Stimulated activated CD8-positive, alpha-beta memory T cell treated with anti-CD3 and anti-CD28 coated beads, Interleukin-4, amount 100 ng/mL, for 24 hours (primary cell): ENCODE measurements around the gene PKNOX2.

Source experiments
- DNase-seq: peaks from one replicate; pipeline ENCODE4 v3.0.0-alpha.2; 2020; ENCODE audit warnings: low read depth

Gene PKNOX2

DNA sequence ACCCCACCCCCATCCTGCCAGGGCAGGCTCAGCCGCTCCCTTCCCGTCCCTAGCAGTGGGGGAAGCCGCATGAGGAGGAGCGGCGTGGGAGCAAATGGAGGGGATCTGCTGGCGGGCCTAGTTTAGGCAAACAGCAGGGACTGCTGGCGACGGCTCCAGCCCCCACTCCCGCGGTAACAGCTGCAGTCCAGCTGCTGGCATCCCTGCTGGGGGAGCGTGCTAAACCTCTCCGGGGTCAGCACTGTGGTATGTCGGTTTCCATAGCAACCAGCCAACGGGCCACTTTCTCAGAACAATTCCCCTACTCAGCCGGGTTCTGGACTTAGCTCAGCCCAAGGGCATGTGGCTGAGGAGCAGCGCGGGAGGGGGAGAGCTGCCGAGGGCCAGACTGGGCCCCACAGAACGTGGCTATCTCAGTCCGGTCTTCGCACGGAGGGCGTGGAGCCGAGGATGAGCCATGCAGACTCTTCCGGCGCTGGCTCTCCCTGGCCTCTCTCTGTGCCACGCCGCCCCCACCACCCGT is 98.8 kb downstream of the PKNOX2 start:
- no peak for DNase-seq

DNA sequence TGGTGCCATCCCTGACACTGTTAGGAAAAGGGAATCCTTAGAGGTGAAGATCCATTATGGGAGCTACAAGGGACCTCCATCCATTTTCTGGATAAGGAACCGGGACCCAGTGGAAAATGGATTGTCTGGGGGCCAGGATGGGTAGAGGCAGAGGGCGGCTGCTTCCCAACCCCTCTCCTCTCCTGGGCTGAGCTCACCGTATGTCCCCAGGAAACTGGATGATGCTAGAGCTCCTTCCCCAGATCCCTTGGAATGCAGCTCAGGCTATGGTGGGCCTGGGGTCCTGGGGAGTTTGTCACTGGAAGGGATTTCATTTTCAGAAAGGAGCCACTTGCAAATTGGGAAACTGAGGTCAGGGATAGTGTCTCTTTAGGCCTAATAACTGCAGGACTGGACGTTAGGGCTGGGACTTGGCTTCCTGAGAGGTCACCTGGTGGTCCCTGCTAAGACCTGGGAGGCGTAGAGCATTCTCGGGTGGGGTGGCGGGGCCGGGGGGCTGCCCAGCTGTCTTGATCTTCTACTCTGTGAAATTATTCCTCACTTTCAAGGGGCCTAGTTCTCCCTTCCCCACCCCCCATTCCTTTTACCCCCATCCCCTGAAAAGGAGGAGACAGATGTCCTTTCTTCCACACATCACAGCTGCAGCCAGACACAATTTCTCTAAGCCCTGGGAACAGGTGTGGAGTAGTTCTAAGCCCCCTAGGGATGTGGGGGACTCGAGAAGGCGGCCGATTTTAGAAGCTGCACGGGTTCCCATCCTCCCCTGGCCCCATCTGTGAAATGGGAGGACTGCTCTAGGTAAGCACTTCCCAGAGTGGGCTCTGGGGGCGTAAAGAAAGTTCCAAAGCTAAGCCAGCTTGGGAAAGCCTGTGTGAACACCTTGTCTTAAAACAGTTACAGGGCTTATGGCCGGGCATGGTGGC is 99.8 kb downstream of the PKNOX2 start:
- no peak for DNase-seq

DNA sequence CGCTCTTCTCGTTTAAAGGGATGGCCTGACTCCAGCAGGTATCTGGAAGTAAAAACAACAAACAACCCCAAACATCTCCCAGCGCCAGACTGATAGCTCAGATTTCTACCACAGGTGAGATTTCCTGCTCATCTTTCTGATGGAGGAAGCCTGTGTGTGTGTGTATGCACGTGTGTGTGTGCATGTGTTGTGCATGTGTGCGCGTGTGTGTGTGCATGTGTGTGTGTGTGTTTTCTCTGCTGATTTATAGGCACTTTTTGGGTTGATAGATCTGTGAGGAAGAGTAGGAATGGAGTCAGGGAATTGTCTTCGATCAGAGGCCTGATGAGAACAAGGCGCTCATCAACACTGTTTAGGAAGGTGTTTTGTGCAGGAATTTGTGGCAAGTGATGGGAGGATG is 103.0 kb downstream of the PKNOX2 start:
- DNase-seq, result no peak

DNA sequence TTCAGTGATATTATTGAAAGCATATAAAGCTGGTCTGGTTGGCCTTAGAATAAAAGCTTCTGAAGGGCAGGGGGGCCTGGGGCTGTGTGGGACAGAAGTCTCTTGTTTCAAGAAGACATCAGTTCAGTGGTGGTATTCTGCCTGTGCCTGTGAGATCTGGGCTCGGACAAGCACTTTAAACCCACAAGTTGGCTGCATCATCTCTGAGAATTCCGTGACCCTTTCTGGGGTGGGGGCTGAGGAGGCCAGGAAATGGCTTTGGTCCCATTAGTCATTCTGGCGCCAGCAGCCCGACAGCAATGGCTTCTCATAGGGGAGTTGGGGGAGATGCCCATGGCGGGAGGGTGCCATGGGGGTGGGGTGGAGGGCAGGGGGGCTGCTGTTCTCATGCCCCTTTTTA is 104.1 kb downstream of the PKNOX2 start:
- no peak for DNase-seq

DNA sequence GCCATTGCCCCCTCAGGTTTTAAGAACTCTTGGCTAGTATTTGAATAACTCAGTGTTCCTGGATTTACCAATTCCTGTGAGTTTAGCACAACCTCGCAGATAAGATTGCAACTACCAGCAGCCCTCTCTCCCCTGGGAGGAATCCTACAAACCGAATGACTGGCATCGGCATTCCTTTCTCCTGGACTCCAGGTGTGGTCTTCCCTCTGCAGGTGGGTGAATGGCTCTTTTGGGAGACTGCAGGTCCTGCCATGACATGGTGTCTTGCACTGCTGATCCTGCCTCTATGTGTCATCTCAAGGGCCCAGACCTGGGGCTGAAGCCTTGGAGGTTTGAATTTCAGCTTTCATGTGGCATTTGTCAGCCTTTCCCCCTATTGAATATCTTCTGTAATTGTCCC is 105.6 kb downstream of the PKNOX2 start:
- no peak for DNase-seq

DNA sequence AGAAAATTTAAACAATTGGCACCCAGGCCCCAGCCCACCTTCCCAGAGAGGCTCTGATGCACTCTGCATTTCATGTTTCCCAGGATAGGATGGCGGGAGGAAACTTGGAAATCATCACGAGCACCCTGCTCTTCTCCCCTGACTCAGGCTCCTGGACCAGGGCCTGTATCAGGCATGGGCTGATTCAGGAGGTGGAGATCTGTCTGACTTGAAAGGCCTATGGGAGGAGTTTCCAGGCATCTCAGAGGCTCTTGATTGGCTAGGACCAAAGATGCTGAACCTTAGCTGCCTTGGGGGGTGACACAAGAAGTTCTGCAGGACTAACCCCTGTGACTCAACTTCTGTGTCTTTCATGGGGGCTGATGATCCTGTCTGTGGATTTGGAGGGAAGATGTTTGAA is 106.2 kb downstream of the PKNOX2 start:
- no peak for DNase-seq

DNA sequence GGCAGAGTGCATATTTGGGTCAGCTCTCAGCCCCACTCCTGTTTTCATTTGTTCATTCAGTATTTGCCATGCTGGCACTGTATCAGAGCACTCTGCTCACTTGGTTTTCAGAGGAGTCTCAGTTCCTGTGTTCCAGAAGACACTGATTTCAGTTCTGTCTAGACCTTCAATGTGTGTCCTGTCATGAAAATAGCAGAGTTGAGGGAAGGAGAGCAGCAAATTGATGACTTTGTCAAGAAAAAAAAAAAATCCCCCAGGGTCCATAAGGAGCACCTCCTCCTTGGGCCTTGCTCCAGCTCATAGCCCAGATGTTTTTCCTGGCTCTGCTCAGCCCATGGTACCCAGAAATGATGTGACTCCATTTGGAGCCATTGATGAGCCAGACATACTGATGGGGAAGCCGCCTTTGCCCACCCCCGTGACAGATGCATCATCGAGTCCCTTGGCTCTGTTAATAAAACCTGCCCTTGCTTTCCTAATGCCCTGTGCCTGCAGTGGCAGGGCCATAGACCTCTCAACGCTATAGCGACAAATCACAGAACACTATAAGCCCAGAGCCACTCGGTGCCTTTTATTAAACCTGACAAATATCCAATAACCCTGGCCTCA is 107.0 kb downstream of the PKNOX2 start:
- no peak for DNase-seq

DNA sequence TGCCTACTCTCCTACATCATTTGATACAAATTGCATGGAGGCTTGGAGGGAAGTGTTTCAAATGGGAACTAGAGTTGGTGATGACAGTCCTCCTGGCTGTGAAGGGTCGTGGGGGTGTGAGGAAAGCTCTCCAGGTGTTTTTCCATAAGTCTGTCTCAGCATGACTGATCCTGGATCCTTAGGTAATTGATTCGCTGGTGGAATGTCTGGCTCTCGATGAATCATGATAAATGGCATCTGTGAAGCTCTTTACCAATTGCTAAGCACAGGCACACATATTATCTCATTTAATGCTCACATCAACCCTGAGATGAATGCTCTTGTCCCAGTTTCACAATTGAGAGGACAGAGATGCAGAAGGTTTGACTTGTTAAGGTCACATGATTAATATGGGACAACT is 107.5 kb downstream of the PKNOX2 start:
- no peak for DNase-seq

DNA sequence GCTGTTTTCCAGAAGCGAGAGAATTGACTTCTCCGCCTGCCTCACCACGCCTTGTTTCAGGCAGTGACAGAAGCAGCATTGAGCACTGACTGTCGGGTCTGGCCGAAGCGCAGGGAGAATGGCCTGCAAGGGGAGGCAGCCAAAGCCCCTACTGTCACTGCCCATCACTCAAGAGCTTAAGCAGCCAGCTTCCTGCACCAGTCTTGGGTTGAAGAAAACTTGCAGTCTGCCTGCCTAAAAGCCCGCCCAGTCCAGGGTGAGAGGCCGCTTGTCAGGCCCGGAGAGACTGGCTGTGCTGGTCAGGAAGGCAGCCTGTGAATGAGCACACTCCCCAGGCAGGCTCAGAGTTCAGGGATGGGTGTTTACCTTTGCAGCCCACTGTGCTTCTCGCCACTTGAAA is 108.3 kb downstream of the PKNOX2 start:
- DNase-seq, result no peak

DNA sequence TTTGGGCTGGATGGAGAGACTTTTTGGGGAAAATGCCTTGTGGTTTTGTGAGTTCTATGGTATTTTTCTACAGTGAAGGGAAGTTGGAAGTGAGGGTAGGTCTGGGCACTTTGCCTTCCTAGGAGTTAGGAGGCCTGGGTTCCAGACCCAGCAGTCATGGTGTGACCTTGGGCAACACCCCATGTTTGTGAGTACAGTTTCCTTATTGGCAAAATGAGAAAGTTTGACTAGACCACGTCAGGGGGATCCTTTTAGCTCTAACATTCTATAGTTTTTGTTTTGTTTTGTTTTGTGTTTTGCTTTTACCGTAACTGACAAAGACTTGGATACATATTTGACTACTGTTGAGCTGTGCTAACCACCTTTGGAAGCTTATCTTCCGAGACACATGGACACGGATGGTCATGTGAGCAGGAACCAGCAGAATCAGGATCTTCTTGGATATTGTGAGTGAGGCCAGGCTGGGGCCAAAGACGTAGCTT is 109.0 kb downstream of the PKNOX2 start:
- no peak for DNase-seq

DNA sequence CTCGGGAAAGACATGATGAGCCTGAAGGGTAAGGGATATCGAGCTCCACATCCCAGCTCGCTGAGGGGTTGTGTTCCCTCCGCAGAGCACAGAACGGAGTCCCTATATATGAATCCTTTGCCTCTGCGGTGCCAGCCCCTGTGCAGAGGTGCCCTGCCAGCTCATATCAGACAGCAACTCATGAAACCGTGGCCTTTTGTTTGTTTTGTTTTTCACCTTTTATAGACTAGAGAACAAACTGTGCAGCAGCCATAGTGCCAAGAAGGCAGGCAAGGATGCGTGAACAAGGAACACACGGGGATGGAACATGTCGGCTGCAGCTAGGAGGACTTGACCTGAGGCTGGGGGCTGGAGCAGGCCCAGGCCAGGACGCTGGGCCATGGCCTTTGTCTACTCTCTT is 109.8 kb downstream of the PKNOX2 start:
- DNase-seq, result no peak

DNA sequence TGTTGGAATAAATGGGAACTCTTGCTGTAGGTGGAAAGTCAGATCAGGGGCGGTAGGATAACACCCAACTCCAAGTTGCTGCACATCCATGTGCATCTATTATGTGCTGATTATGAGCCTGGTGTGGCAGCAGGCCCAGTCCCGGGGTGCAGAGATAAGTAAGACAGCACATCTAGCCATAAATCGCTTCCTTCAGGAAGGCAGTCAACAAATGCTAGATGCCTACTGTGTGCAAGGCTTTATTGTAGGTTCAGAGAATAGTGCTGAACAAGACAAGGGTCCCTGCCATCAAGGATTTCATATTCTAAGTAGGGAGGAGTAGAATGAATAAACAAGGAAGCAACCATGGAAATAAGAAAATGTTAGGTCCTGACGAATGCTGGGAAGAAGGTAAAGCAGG is 110.2 kb downstream of the PKNOX2 start:
- no peak for DNase-seq

DNA sequence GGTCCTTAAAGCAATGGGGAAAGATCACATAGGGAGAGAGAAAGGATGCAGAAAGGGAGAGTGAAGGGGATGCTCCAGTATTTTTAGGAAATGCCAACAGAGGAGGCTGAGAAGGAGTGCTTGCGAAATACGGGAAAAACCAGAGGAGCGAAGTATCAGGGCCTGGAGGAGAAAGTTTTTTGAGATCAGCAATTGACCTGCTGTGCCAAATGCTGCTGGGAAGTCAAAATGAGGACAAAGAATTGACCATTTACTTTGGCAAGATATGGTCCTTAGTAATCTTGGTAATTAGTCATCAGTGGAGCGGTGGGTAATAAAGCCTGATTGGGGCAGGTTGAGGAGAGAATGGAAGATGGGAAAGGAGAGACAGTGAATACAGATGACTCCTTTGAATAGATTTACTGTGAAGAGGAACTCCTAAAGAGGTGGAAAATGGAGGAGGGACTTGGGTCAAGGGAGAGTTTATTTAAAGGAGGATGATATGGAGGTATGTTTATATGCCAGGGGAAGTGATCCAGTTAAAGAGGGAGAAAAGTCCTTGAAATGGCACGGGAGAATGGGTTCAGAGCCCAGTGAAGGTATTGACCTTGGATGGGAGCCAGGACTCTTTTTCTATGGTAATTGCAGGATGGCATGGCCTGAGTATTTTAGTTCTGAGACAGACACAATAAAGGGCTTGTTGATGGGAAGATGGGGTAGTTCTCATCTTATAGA is 111.5 kb downstream of the PKNOX2 start:
- DNase-seq, result no peak

DNA sequence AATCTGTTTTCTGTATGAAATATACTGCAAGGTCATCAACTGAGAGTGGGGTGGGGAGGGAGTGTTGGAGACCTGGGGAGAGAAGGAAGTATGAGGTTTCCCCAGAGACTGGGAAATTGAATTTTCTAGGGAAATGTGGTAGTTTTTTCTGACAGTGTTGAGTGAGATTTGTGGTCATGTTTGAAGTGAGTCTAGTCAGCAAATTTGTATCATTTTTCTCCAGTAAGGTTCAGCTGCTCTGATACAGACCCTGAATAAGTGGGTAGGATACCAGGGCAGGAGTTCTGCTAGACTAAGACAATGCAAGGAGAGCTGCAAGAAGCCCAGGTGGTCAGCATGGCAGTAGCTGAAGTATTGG is 112.0 kb downstream of the PKNOX2 start:
- DNase-seq, result no peak

DNA sequence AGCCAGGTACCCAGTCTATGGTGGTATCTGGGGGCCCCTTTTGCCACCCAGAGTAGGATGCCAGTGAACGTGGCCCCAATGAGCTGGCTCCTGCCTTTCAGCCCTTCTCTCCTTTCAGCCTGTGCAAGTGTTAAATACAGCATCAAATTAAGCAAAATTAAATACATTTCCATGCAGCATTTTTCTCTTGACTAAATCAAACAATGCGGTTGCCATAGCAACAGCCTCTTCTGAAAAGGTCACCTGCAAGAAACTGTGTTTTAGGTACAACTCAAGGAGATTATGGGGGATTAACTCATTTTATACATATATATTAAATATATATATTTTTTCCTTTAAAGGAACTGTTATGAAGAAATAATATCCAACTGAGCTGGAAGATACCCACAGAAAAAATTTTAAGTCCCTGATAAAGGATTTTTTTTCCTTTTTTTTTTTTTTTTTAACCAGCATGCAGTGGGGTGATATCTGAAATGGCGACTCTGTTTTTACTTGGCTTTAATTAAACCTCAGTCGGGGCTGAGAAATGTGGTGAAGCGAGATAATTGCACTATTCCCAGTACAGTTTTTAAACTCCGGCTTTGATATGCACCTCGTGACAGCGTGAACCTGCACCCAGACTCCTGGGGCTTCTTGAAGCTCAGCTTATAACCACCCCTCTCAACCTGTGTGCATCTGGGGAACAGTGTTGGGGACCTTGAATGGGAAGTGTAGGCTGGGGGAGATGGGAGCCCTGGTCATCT is 115.3 kb downstream of the PKNOX2 start:
- no peak for DNase-seq

DNA sequence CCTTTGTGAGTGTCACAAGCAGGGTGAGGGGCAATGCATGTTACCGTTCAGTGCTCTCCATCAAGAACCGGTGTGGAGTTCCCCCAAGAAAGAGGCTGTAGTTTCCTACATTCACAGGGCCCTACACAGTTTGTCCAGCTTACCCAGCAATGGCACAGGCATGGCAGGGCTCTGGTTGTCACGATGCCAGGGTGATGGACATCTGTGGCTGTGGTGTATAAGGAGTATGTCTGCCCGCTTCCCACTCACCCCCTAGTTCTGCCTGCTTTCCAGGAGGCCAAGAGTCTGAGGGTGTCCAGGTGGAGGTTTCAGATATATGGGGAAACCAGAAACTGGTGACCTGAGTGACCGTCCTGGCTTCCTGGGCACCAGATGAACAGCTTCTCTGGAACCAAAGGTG is 116.1 kb downstream of the PKNOX2 start:
- no peak for DNase-seq

DNA sequence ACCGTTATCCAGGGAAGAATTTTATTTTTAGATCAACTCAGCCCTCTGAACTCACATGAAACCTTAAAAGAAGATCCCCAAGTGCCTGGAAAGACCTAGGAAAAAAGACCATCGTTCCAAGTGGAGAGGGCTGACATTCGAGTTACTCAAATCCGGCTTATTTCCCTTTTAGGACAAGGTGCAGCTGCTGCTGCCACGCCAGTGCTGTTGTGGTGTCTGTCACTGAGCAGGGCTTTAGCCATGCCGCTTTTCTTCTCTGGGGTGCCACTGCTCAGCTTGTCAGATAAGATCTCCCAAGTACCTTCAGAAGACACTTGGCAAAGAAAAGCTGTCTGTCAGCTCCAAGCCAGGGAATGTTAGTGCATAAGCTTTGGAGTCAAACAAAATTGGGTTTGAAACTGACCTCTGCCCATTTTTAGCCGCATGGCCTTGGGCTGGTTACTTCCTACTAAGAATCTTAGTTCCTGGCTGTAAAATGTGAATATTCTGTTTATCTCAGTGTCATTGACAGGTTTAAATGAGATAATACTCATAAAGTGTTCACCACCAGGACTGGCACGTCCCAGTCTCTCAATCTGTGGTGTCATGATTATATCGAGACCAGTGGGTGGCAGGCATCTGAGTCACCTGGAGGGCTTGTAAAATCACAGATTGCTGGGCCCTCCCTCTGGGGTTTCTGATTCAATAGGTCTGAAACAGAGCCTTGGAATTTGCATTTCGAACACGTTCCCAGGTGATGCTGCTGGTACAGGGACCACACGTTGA is 117.5 kb downstream of the PKNOX2 start:
- DNase-seq, result no peak

DNA sequence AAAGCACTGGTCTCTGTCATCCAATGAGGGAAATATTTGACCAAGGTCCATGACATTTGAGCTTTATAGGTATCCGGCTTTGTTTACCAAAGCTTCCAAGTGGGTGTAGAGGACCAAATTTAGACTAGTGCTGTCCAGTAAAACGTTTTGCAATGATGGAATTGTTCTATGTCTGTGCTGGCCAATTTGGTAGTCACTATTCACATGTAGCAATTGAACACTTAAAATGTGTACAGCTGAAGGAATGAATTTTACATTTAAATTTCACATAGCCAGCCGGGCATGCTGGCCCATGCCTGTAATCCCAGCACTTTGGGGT is 118.0 kb downstream of the PKNOX2 start:
- DNase-seq, result no peak

DNA sequence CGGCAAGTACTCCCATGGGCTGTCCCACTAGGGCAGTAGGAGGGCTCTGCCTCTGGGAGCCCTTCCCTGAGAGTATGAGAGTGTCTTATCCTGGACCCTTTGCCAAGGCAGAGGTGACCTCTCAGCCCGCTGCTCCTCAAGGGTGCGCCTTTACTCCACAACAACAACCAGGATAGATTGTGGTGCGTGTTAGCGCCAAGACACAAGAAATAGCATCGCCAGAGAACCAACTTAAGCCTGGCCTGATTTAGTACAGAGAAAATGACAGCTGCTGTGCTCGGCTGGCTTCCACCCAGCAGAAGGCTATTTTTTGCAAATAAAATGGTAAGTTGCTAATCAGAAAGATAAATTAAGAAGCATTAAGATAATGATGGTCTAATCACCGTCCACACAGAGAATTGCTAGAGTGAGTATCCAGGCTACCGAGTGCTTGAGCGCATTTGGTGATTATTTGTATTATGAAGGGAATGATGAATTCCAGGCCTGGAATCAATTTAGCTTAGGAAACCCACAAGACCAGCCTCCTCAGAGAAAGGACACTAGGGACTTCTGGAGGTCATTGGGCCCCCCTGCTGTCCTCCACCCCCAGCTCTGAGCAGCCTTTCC is 119.8 kb downstream of the PKNOX2 start:
- DNase-seq, result no peak

DNA sequence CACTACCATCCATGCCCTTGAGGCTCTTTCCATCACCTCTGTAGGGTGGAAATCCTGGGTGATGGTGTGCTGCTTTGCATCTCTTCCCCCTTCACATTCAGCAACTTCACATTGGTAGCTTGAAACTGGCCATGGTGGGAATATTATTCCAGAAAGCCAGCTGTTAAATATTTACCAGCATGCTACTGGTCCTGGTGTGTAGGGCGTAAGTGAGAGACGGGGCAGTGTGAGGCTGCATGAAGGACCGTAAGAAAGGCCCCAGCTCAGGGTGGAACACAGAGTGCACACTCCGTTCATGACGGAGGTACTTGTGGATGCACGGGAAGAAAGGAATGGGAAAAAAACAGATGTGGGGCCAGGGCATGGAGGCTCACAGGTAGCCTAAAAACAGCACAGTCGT is 121.3 kb downstream of the PKNOX2 start:
- no peak for DNase-seq

DNA sequence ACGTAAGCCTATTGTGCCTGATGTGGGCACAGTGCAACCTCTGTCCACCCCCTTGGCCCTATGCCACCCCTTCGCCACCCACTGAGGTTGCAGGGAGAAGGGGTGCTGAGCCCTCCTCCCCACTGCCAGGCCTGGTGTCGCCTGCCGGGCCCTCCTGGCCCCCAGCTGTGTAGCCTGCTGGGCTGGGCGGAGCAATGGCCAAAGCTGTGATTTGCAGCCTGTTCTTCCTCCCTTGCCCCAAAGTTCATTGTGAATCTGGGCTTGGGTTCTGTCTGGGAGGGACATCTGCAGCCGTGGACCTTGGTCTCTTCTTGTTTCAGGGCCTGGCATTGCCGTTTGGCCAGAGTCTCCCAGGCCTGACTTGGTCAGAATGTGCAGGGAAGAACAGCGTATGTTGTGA is 121.9 kb downstream of the PKNOX2 start:
- no peak for DNase-seq
